ENCODE results near the gene FFAR4. TPM values are rescaled to one million over a fixed set of nuclear protein-coding genes. Genes with fewer than 3 reads are reported as not detected.

FFAR4 gene
- total RNA-seq, 1 donor from 2014 or later: 1.5 TPM

GRCh38 chr10:93630625-93631557 lies 64.4 kb downstream of the FFAR4 start:
- no peak for DNase-seq (ENCODE audit: extremely low spot score in 2 of 2)
- H3K4me3 ChIP-seq: no peak overlapping the region
- H3K36me3 ChIP-seq: no peaks in the 10 kb centered on the region
- no peaks in the 10 kb centered on the region for H3K9me3 ChIP-seq
- no peaks in the 10 kb centered on the region for H3K4me1 ChIP-seq
- H3K27ac ChIP-seq: no peak overlapping the region
- intact Hi-C loops (cut with DNase I): no loop called here
- TF ChIP-seq POLR2A (IDR thresholded peaks at IDR 0.05) (no peak), CTCF (IDR thresholded peaks at IDR 0.05) (no peak), POLR2AphosphoS5 (IDR thresholded peaks at IDR 0.05; ENCODE audit: insufficient read depth in 1 of 2, low read depth in 1 of 2) (no peak)
- no peaks in the 10 kb centered on the region for H3K27me3 ChIP-seq

Other genes starting within 250 kb of the FFAR4 start
- 107 TPM for gene MYOF, start 84.3 kb upstream of the FFAR4 start, total RNA-seq
- 3.2 TPM for gene CEP55, start 70.1 kb upstream of the FFAR4 start, total RNA-seq
- gene RBP4, start 34.6 kb downstream of the FFAR4 start, total RNA-seq: 36.8 TPM
- gene PDE6C, start 45.9 kb downstream of the FFAR4 start, total RNA-seq: not detected
- 15.7 TPM for gene FRA10AC1, start 135.9 kb downstream of the FFAR4 start, total RNA-seq
- 0.74 TPM for gene LGI1, start 191.3 kb downstream of the FFAR4 start, total RNA-seq